Vagina (tissue), 2 donors: ENCODE data around the gene ZNF438. TPM values are rescaled to one million over a fixed set of nuclear protein-coding genes. Genes with fewer than 3 reads are reported as not detected.

Experiments used
- DNase-seq, 2 donors: peaks; one replicate each; pipeline ENCODE4 v3.0.0-alpha.2; 2017; ENCODE audit errors: extremely low spot score in 2 of 2
- H3K27ac ChIP-seq: fragments of 200-600 bp; sonication (generic); one replicate; pipeline ENCODE4 v1.5.1; 2019
- H3K27me3 ChIP-seq: fragments of 200-600 bp; sonication (generic); one replicate; pipeline ENCODE4 v1.5.1; 2019
- H3K36me3 ChIP-seq, 2 donors: fragments of 200-600 bp; sonication (generic); one replicate each; pipeline ENCODE4 v1.5.1; 2017 to 2019
- H3K4me1 ChIP-seq: fragments of 200-600 bp; sonication (generic); one replicate; pipeline ENCODE4 v1.5.1; 2019
- H3K4me3 ChIP-seq, 2 donors: fragments of 200-600 bp; sonication (generic); 1 replicate in 1 of 2; 2 replicates in 1 of 2; pipeline ENCODE4 v1.5.1; 2016 to 2019
- H3K9me3 ChIP-seq: fragments of 200-600 bp; sonication (generic); one replicate; pipeline ENCODE4 v1.5.1; 2019
- CTCF ChIP-seq, 3 experiments: fragments of 450-650 bp in 2 of 3; fragments of 200-600 bp in 1 of 3; sonication (generic) in 1 of 3; IDR thresholded peaks; one replicate each; pipeline ENCODE4 v1.5.1; 2017 to 2019; ENCODE audit warnings: antibody characterized with exemption in 3 of 3, mild to moderate bottlenecking in 2 of 3, moderate library complexity in 2 of 3
- POLR2A ChIP-seq, 2 donors: fragments of 450-650 bp; IDR thresholded peaks; one replicate each; pipeline ENCODE4 v1.6.1; 2017; ENCODE audit warnings: antibody characterized with exemption in 2 of 2, mild to moderate bottlenecking in 2 of 2, moderate library complexity in 2 of 2
- POLR2AphosphoS5 ChIP-seq, 2 donors: sonication (generic); formaldehyde crosslinking; IDR thresholded peaks; one replicate each; pipeline ENCODE4 v1.9.0; 2017; ENCODE audit warnings: antibody characterized with exemption in 2 of 2, mild to moderate bottlenecking in 2 of 2, low read depth in 1 of 2; ENCODE audit not compliant: insufficient read depth in 1 of 2
- intact Hi-C: fragments of 100-400 bp; cut with DNase I; formaldehyde crosslinking; loops from one replicate; pipeline ENCODE4 v1.15.1; 2023
- total RNA-seq: library from RNA; depleted of rRNA; stranded (reverse); fragments of >200 nt; gene quantifications from one replicate; pipeline ENCODE4 v1.2.3, GENCODE V29; 2016

The ZNF438 gene
- total RNA-seq, 1 donor from 2014 or later = 11.8 TPM

DNA sequence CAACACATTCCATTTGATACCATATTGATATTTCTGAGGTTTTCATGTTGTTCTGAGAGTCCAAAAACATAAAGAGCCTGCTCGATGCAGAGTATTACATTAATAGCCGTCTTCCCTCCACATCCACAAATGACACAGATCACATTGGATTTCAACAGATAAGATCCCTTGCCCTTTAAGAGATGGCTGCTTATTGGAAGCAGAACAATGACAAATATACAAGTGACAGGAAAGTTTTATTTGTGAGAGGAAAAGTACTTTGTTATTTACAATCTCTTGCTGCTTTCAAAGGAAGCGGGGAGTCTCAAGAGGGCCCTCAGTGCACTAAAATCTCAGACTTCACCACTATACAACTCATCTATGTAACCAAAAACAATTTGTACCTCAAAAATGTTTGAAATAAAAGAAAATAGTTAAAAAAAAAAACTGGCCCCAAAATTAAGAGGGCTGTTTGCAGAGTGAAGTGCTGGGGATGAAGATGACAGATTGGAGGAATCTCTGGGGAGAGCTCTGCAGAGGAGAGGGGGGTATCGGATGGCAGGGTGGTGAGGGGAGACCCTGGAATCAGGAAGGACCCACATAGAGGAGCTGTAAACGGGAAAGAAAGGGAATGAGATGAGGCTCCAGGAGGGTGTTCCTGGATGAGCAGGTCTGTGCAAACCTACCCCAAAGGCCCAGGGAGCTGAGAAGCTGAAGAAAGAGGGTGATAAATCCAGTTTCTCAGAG lies 42.5 kb upstream of the ZNF438 start:
- H3K27ac ChIP-seq = no peak overlapping the region
- intact Hi-C loops = no loop called here
- no peak for TF ChIP-seq CTCF (IDR thresholded peaks at IDR 0.05)
- TF ChIP-seq POLR2A (IDR thresholded peaks at IDR 0.05) = no peak
- TF ChIP-seq POLR2AphosphoS5 (IDR thresholded peaks at IDR 0.05; ENCODE audit: insufficient read depth in 1 of 2, low read depth in 1 of 2) = no peak
- no peaks in the 10 kb centered on the region for H3K36me3 ChIP-seq
- no peaks in the 10 kb centered on the region for H3K4me1 ChIP-seq
- H3K9me3 ChIP-seq = no peaks in the 10 kb centered on the region
- DNase-seq = no peak
- H3K4me3 ChIP-seq = no peak overlapping the region
- no peaks in the 10 kb centered on the region for H3K27me3 ChIP-seq

- no peak for DNase-seq
- Histone ChIP-seq H3K4me3 (no peak overlapping the region), H3K9me3 (no peaks in the 10 kb centered on the region), H3K4me1 (no peaks in the 10 kb centered on the region), H3K27me3 (no peaks in the 10 kb centered on the region), H3K36me3 (no peaks in the 10 kb centered on the region), H3K27ac (no peak overlapping the region)
- intact Hi-C loops = no loop called here
- TF ChIP-seq CTCF (IDR thresholded peaks at IDR 0.05) (no peak), POLR2A (IDR thresholded peaks at IDR 0.05) (no peak), POLR2AphosphoS5 (IDR thresholded peaks at IDR 0.05; ENCODE audit: insufficient read depth in 1 of 2, low read depth in 1 of 2) (no peak)
Measured at GRCh38 chr10:31073211-31073610, 41.5 kb upstream of the ZNF438 start.

DNA sequence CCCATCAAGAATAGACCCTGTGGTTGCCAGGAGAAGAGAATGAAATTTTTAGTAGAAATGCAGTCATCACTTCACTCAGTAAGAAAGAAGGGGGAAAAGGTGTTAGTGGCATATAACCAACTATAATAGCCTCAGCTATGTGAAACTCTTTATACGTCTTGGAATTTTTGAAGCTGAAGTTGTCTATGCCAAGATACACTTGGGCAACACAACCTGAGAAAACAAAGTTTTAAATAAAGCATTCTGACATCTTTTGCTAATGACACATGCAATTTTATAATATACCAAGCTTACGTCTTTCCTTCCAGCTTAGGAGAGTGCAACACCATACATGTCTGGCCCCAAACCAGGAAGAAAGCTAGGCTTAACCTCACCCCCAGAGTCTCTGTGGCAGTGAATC lies 40.8 kb upstream of the ZNF438 start:
- no peak for DNase-seq
- Histone ChIP-seq H3K9me3 (no peaks in the 10 kb centered on the region), H3K27me3 (no peaks in the 10 kb centered on the region), H3K4me3 (no peak overlapping the region), H3K36me3 (no peaks in the 10 kb centered on the region), H3K27ac (no peak overlapping the region), H3K4me1 (no peaks in the 10 kb centered on the region)
- TF ChIP-seq CTCF (IDR thresholded peaks at IDR 0.05) (no peak), POLR2AphosphoS5 (IDR thresholded peaks at IDR 0.05; ENCODE audit: insufficient read depth in 1 of 2, low read depth in 1 of 2) (no peak), POLR2A (IDR thresholded peaks at IDR 0.05) (no peak)
- intact Hi-C loops = no loop called here

DNA sequence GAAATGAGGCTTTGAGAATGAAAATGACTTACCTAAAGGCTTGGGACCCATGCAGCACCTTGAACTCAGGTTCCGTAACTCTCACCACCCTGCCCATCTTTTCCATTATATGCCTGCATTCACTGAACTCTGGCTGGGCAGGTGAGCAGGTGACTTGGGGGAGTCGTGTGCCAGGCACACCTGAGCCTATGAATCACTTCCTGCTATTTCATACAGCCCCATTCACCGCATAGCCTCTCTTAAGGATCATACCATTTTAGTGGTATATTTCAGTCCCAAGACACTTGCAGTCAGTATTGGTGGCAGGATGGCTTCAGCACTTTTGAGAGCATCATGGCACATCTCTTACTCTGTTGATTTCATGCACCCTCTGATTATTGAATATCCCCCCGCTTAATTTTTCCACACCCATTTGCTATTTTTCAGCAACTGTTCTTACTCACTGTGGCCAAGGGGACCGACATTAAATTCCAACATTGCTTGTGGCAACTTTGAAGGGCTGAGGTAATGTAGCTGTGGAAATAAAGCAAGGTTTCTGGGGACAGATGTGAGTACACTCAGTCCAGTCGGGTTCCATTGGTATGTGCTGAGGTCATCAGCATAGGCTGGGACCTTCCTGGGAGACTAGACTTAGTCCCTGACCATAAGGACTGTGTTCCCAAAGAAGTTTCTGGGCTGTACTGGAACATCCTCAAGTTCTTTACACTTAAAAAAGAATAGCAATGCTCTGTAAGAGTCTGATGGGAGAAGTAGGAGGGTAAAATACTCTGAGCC lies 39.8 kb upstream of the ZNF438 start:
- no peaks in the 10 kb centered on the region for H3K9me3 ChIP-seq
- H3K4me1 ChIP-seq = no peaks in the 10 kb centered on the region
- no peak for TF ChIP-seq CTCF (IDR thresholded peaks at IDR 0.05)
- no peak for TF ChIP-seq POLR2AphosphoS5 (IDR thresholded peaks at IDR 0.05; ENCODE audit: insufficient read depth in 1 of 2, low read depth in 1 of 2)
- no peak for TF ChIP-seq POLR2A (IDR thresholded peaks at IDR 0.05)
- intact Hi-C loops = no loop called here
- H3K27ac ChIP-seq = no peak overlapping the region
- DNase-seq = no peak
- no peak overlapping the region for H3K4me3 ChIP-seq
- no peaks in the 10 kb centered on the region for H3K36me3 ChIP-seq
- no peaks in the 10 kb centered on the region for H3K27me3 ChIP-seq

- no peak for DNase-seq
- no peak for TF ChIP-seq POLR2AphosphoS5 (IDR thresholded peaks at IDR 0.05; ENCODE audit: insufficient read depth in 1 of 2, low read depth in 1 of 2)
- no peak for TF ChIP-seq CTCF (IDR thresholded peaks at IDR 0.05)
- no peak for TF ChIP-seq POLR2A (IDR thresholded peaks at IDR 0.05)
- no peaks in the 10 kb centered on the region for H3K36me3 ChIP-seq
- H3K4me1 ChIP-seq = no peaks in the 10 kb centered on the region
- H3K9me3 ChIP-seq = no peaks in the 10 kb centered on the region
- no peaks in the 10 kb centered on the region for H3K27me3 ChIP-seq
- H3K4me3 ChIP-seq = no peak overlapping the region
- intact Hi-C loops = no loop called here
- H3K27ac ChIP-seq = no peak overlapping the region
Measured at GRCh38 chr10:31070691-31071090, 39.0 kb upstream of the ZNF438 start.
